ENCODE data around the gene FKBP1B.

The FKBP1B gene

DNA sequence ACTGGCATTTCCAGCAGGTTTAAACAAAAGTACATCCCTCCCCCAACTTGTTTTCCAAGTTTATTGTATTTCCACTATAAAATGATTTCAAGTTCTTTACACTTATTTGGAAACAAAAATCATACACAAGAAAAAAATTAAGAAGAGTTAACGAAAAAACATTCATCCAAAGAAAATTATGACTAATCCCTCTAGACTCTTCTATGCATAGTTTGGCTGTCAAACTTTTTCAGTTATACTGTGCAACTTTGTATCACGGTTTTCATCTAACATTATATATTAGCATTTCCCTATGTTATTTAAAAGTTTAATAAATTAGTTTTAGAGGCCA, 3.0 kb upstream of the FKBP1B start:
- peaks cover 7% of the 10 kb centered on the region for H3K4me1 ChIP-seq (ENCODE audit: insufficient read depth, poor library complexity, severe bottlenecking)
- peak overlapping the region; percentile 57 for H3K4me3 ChIP-seq (ENCODE audit: severe bottlenecking)
- H3K9me3 ChIP-seq (ENCODE audit: severe bottlenecking), result no peaks in the 10 kb centered on the region
- TF ChIP-seq, protein P1, sequence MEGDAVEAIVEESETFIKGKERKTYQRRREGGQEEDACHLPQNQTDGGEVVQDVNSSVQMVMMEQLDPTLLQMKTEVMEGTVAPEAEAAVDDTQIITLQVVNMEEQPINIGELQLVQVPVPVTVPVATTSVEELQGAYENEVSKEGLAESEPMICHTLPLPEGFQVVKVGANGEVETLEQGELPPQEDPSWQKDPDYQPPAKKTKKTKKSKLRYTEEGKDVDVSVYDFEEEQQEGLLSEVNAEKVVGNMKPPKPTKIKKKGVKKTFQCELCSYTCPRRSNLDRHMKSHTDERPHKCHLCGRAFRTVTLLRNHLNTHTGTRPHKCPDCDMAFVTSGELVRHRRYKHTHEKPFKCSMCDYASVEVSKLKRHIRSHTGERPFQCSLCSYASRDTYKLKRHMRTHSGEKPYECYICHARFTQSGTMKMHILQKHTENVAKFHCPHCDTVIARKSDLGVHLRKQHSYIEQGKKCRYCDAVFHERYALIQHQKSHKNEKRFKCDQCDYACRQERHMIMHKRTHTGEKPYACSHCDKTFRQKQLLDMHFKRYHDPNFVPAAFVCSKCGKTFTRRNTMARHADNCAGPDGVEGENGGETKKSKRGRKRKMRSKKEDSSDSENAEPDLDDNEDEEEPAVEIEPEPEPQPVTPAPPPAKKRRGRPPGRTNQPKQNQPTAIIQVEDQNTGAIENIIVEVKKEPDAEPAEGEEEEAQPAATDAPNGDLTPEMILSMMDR (IDR thresholded peaks at IDR 0.05; ENCODE audit: poor library complexity, severe bottlenecking), result no peak
- no peaks in the 10 kb centered on the region for H3K27me3 ChIP-seq (ENCODE audit: insufficient read depth, poor library complexity, severe bottlenecking)
- ATAC-seq (ENCODE audit: low read depth) (no peak), DNase-seq (ENCODE audit: low spot score) (no peak)
- no peaks in the 10 kb centered on the region for H3K36me3 ChIP-seq (ENCODE audit: low read depth)
- peak overlapping the region; percentile 27 for H3K27ac ChIP-seq (ENCODE audit: poor library complexity, severe bottlenecking)

DNA sequence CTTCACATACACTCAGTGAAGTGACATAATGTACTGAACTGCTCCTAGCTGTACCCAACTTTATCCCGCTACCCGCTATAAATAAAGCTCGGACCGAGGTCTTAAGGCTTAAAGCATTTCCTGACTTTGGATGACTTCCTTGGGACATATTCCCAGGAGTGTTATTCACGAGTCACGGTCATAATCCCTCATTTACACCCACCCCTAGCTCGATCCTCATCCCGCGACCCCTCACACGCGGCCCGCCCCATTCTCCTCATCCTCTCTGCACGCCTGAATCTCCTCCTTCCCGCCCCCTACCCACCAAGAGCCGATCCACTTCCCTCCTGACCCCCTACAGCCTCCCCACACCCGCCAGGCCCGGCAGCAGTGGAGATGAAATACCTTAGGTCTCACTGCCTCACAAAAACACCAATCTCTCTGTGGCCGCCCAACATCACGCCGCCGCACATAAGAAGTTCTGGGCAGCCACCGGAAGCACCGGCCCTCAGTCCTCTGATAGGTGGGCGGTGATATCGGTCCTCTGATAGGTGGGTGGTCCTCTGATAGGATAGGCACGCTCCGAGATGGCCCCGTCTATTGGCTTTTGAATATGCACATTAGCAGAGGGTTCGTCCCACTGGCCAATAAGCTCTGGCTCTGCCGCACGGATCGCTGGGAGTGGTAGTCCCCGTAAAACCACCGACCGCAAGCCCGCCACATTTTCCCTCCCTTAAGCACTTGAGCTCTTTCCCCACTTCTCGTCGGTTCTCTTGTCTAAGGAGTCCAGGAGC, 2.4 kb upstream of the FKBP1B start, which contains the start of gene WDCP:
TSS of gene WDCP (minus strand) at position 462 of the 773 bp plus-strand sequence. CDS start 7,897 bp downstream, outside the sequence.
- Histone ChIP-seq H3K4me3 (ENCODE audit: severe bottlenecking) (peak within 1 kb of the TSS; percentile 57), H3K36me3 (ENCODE audit: low read depth) (no peaks in the 10 kb centered on the region), H3K4me1 (ENCODE audit: insufficient read depth, poor library complexity, severe bottlenecking) (peaks cover 7% of the 10 kb centered on the region), H3K27ac (ENCODE audit: poor library complexity, severe bottlenecking) (peak within 1 kb of the TSS; percentile 27), H3K27me3 (ENCODE audit: insufficient read depth, poor library complexity, severe bottlenecking) (no peaks in the 10 kb centered on the region), H3K9me3 (ENCODE audit: severe bottlenecking) (no peaks in the 10 kb centered on the region)
- TF ChIP-seq, protein P1 (IDR thresholded peaks at IDR 0.05; ENCODE audit: poor library complexity, severe bottlenecking), result no peak
- ATAC-seq (ENCODE audit: low read depth) (peak; percentile 98), DNase-seq (ENCODE audit: low spot score) (peak; percentile 97)

DNA sequence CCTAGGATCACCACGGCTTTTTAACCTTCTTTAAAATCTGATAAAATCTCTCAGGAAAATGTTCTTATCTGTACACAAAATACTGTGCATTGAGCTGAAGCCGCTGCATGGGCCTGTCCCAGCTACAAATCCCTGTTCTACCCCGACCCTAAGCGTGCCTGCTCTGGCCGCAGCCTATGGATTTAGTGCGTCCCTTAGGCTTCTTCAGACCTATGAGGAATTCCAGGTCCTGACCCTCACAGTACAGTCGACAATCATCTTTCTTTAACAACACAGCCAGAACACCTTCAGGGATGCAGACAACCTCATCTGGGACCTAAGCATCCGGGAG, 1.9 kb upstream of the FKBP1B start:
- Histone ChIP-seq H3K27me3 (ENCODE audit: insufficient read depth, poor library complexity, severe bottlenecking) (no peaks in the 10 kb centered on the region), H3K4me3 (ENCODE audit: severe bottlenecking) (no peak overlapping the region), H3K9me3 (ENCODE audit: severe bottlenecking) (no peaks in the 10 kb centered on the region), H3K27ac (ENCODE audit: poor library complexity, severe bottlenecking) (peak overlapping the region; percentile 27), H3K36me3 (ENCODE audit: low read depth) (no peaks in the 10 kb centered on the region), H3K4me1 (ENCODE audit: insufficient read depth, poor library complexity, severe bottlenecking) (peaks cover 7% of the 10 kb centered on the region)
- TF ChIP-seq, protein P1 (IDR thresholded peaks at IDR 0.05; ENCODE audit: poor library complexity, severe bottlenecking), result no peak
- no peak for ATAC-seq (ENCODE audit: low read depth)
- no peak for DNase-seq (ENCODE audit: low spot score)

DNA sequence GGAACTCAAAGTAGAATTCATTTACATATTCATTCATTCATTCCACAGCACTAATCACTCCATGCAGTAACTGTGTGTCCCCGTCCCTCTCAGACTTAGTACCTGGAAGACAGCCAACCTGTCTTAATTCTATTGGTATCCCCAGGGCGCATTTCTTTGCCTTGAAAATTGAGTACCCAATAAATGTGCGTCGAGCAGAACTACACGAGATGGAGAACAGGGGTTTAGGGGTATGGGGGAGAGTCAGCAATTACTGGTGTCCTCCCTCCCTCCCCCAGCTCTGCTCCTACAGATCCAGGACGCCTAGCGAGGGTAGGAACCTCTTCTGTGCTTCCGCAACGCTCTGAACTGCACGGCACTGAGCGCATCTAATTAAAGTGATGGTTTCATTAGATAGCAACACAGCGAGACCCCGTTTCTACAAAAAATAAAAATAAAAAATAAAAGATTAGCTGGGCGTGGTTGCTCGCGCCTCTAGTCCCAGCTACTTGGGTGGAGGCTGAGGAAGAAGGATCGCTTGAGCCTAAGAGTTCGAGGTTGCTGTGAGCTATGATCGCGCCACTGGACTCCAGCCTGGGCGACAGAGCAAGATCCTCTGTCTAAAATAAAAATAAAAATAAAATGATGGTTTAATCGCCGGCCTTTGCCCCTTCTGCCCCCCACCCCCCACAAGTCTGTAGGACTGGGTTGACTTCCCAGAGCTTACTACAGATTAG, 614 bp upstream of the FKBP1B start:
- no peaks in the 10 kb centered on the region for H3K9me3 ChIP-seq (ENCODE audit: severe bottlenecking)
- H3K36me3 ChIP-seq (ENCODE audit: low read depth), result no peaks in the 10 kb centered on the region
- ATAC-seq (ENCODE audit: low read depth), result no peak
- DNase-seq (ENCODE audit: low spot score), result no peak
- peaks cover 7% of the 10 kb centered on the region for H3K4me1 ChIP-seq (ENCODE audit: insufficient read depth, poor library complexity, severe bottlenecking)
- H3K27ac ChIP-seq (ENCODE audit: poor library complexity, severe bottlenecking), result no peak overlapping the region
- H3K27me3 ChIP-seq (ENCODE audit: insufficient read depth, poor library complexity, severe bottlenecking), result no peaks in the 10 kb centered on the region
- peak overlapping the region; percentile 48 for H3K4me3 ChIP-seq (ENCODE audit: severe bottlenecking)
- TF ChIP-seq, protein P1 (IDR thresholded peaks at IDR 0.05; ENCODE audit: poor library complexity, severe bottlenecking), result no peak

Data from RWPE2 (cell line).